ENCODE data around the gene SLC33A1. TPM values are rescaled to one million over a fixed set of nuclear protein-coding genes. Genes with fewer than 3 reads are reported as not detected.
A peak's percentile ranks its signal among the peaks of the same experiment; 100 is the strongest.

SLC33A1 gene
- total RNA-seq: 10 to 100 TPM; 12.6 to 43.3 (median 31.1) TPM

GRCh38 chr3:155854141-155854940 lies at the start of gene SLC33A1:
Gene SLC33A1, minus strand, starts transcription at chr3:155854427. Its CDS starts 430 bp downstream, at chr3:155853997.
- Histone ChIP-seq H3K4me3 (peak within 1 kb of the TSS; percentile 67 to 84 (median 81)), H3K27ac (peak within 1 kb of the TSS; percentile 87 to 92 (median 90)), H3K4me1 (peaks cover 36 to 41% (median 39%) of the 10 kb centered on the region in 4 donors), H3K36me3 (peaks cover 0 to 2% (median 0%) of the 10 kb centered on the region in 4 donors), H3K9me3 (no peaks in the 10 kb centered on the region), H3K27me3 (no peaks in the 10 kb centered on the region)
- TF ChIP-seq POLR2A (IDR thresholded peaks at IDR 0.05) (peak in 3 of 4 donors; percentile 43 to 90 (median 48)), POLR2AphosphoS5 (IDR thresholded peaks at IDR 0.05) (peak; percentile 86 to 91), EP300 (IDR thresholded peaks at IDR 0.05) (peak in 1 of 4 donors; percentile 14)
- TF ChIP-seq, protein P1, sequence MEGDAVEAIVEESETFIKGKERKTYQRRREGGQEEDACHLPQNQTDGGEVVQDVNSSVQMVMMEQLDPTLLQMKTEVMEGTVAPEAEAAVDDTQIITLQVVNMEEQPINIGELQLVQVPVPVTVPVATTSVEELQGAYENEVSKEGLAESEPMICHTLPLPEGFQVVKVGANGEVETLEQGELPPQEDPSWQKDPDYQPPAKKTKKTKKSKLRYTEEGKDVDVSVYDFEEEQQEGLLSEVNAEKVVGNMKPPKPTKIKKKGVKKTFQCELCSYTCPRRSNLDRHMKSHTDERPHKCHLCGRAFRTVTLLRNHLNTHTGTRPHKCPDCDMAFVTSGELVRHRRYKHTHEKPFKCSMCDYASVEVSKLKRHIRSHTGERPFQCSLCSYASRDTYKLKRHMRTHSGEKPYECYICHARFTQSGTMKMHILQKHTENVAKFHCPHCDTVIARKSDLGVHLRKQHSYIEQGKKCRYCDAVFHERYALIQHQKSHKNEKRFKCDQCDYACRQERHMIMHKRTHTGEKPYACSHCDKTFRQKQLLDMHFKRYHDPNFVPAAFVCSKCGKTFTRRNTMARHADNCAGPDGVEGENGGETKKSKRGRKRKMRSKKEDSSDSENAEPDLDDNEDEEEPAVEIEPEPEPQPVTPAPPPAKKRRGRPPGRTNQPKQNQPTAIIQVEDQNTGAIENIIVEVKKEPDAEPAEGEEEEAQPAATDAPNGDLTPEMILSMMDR (IDR thresholded peaks at IDR 0.05): peak in 2 of 6 experiments; percentile 7 to 20
- DNase-seq (peak; percentile 99 to 100), ATAC-seq (ENCODE audit: low FRiP score in 2 of 2) (peak; percentile 99 to 100)
- WGBS, 2 donors: 0 to 2% methylated on average over 7 to 34 of the region's 50 CpGs

DNA sequence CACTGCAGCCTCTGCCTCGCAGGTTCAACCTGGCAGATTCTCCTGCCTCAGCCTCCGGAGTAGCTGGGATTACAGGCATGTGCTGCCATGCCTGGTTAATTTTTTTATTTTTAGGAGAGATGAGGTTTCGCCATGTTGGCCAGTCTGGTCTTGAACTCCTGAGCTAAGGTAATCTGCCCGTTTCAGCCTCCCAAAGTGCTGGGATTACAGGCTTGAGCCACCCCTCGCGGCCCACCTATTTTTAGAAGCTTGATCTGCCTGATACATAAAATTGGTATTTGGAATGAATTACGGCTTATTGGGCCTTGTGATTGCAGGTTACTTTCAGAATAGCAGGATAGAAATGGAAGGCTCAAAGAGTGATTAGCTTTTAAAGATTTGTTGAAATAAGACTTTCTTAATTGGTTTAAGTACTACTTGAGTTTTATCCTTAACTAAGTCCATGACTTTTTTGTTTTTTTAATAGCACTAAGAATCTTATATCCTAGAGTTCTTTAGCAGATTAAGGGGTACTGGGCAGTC lies 41.2 kb upstream of the SLC33A1 start:
- no peaks in the 10 kb centered on the region for H3K9me3 ChIP-seq
- H3K36me3 ChIP-seq: peaks cover 8 to 57% (median 19%) of the 10 kb centered on the region in 4 donors
- DNase-seq (no peak), ATAC-seq (ENCODE audit: low FRiP score in 2 of 2) (no peak)
- H3K27me3 ChIP-seq: no peaks in the 10 kb centered on the region
- TF ChIP-seq POLR2A (IDR thresholded peaks at IDR 0.05): no peak
- no peak overlapping the region for H3K4me3 ChIP-seq
- WGBS, 2 donors: 96% methylated on average over 7 of the region's 7 CpGs
- peaks cover 3 to 7% (median 6%) of the 10 kb centered on the region in 4 donors for H3K4me1 ChIP-seq
- no peak overlapping the region for H3K27ac ChIP-seq

DNA sequence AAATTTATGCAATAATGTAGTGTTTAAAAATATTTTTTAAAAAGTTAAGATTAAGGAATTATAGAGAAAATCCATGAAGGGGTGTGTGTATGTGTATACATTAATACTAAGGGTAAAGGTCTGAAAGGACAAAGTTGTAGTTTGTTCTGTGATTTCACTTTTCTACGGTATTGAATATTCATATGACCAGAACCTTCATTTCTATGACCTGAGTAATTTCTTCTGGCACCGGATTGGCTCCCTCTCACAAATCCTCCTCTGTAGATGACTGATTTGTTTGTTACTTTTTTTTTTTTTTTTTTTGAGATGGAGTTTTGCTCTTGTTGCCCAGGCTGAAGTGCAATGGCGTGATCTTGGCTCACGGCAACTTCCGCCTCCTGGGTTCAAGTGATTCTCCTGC lies 37.1 kb upstream of the SLC33A1 start:
- ATAC-seq (ENCODE audit: low FRiP score in 2 of 2): no peak
- WGBS, 2 donors: 94 to 99% methylated on average over 5 of the region's 5 CpGs
- Histone ChIP-seq H3K27ac (no peak overlapping the region), H3K36me3 (peaks cover 6 to 26% (median 7%) of the 10 kb centered on the region in 4 donors), H3K4me3 (no peak overlapping the region), H3K9me3 (no peaks in the 10 kb centered on the region), H3K4me1 (peaks cover 6 to 22% (median 11%) of the 10 kb centered on the region in 4 donors), H3K27me3 (no peaks in the 10 kb centered on the region)
- TF ChIP-seq POLR2AphosphoS5 (IDR thresholded peaks at IDR 0.05) (no peak), POLR2A (IDR thresholded peaks at IDR 0.05) (no peak), EP300 (IDR thresholded peaks at IDR 0.05) (no peak)
- TF ChIP-seq, protein P1 (IDR thresholded peaks at IDR 0.05): no peak
- DNase-seq: no peak

- Histone ChIP-seq H3K9me3 (no peaks in the 10 kb centered on the region), H3K36me3 (peaks cover 6 to 21% (median 7%) of the 10 kb centered on the region in 4 donors), H3K4me3 (no peak overlapping the region), H3K27me3 (no peaks in the 10 kb centered on the region), H3K4me1 (peaks cover 6 to 22% (median 11%) of the 10 kb centered on the region in 4 donors), H3K27ac (no peak overlapping the region)
- DNase-seq (no peak), ATAC-seq (ENCODE audit: low FRiP score in 2 of 2) (no peak)
- 21 to 24% methylated on average over 2 of the region's 2 CpGs for WGBS, 2 donors
- TF ChIP-seq POLR2AphosphoS5 (IDR thresholded peaks at IDR 0.05) (no peak), POLR2A (IDR thresholded peaks at IDR 0.05) (no peak), EP300 (IDR thresholded peaks at IDR 0.05) (no peak)
- TF ChIP-seq, protein P1 (IDR thresholded peaks at IDR 0.05): no peak
Observed at GRCh38 chr3:155890671-155891190, 36.5 kb upstream of the SLC33A1 start.

GRCh38 chr3:155889952-155890351 lies 35.7 kb upstream of the SLC33A1 start:
- no peak for DNase-seq
- Histone ChIP-seq H3K27ac (no peak overlapping the region), H3K9me3 (no peaks in the 10 kb centered on the region), H3K36me3 (peaks cover 0 to 13% (median 5%) of the 10 kb centered on the region in 4 donors), H3K4me3 (no peak overlapping the region), H3K4me1 (peaks cover 6 to 22% (median 11%) of the 10 kb centered on the region in 4 donors), H3K27me3 (no peaks in the 10 kb centered on the region)
- TF ChIP-seq POLR2A (IDR thresholded peaks at IDR 0.05): no peak
- TF ChIP-seq, protein P1 (IDR thresholded peaks at IDR 0.05): no peak
- TF ChIP-seq POLR2AphosphoS5 (IDR thresholded peaks at IDR 0.05): no peak
- TF ChIP-seq EP300 (IDR thresholded peaks at IDR 0.05): no peak
- 78 to 86% methylated on average over 1 of the region's 1 CpG for WGBS, 2 donors
- no peak for ATAC-seq (ENCODE audit: low FRiP score in 2 of 2)

Measured in upper lobe of left lung (tissue), 6 donors.